IMR-90 (cell line): Measurements from ENCODE around the gene KLHL33. TPM values are rescaled to one million over a fixed set of nuclear protein-coding genes. Genes with fewer than 3 reads are reported as not detected.

ENCODE experiments used
- ATAC-seq: fragments of 200-7000 bp; cut with Tn5 transposase; 2 replicates; pipeline ENCODE4 v1.9.1; 2020; ENCODE audit warnings: low read depth, mild to moderate bottlenecking, moderate library complexity
- BruUV-seq: library from RNA; stranded (reverse); fragments of 400-500 nt; replicated peaks from 2 replicates; lab custom pipeline; 2021; lab: Mats Ljungman, UMichigan
- CTCF ChIA-PET: fragments of 300-600 bp; formaldehyde crosslinking; extraction: SDS; loops from one replicate; lab custom pipeline; 2021; ENCODE audit warnings: antibody characterized with exemption; lab: Yijun Ruan, JAX
- POLR2A ChIA-PET: fragments of 300-600 bp; sonication (Branson Sonifier 250); formaldehyde crosslinking; loops from one replicate; lab custom pipeline; 2022; ENCODE audit warnings: antibody characterized with exemption; ENCODE audit not compliant: unreplicated experiment; lab: Charles Lee
- DNase-seq: peaks from one replicate; pipeline ENCODE4 v3.0.0; 2013
- H2AFZ ChIP-seq: replicated peaks from 2 replicates; pipeline ENCODE3; 2013; ENCODE audit warnings: low read length, mild to moderate bottlenecking; ENCODE audit not compliant: poor library complexity
- H2AK5ac ChIP-seq: 2 replicates; pipeline ENCODE4 v1.6.1; 2013; ENCODE audit warnings: low read depth, low read length, inconsistent platforms
- H2AK9ac ChIP-seq: replicated peaks from 2 replicates; pipeline ENCODE3; 2013; ENCODE audit warnings: mild to moderate bottlenecking, low read depth, low read length, moderate library complexity; ENCODE audit not compliant: poor library complexity
- H2BK120ac ChIP-seq: 2 replicates; pipeline ENCODE4 v1.6.1; 2013; ENCODE audit warnings: low read depth, low read length, inconsistent platforms
- H2BK15ac ChIP-seq: 3 replicates; pipeline ENCODE4 v1.6.1; 2013; ENCODE audit warnings: low read depth, low read length, inconsistent platforms
- H2BK20ac ChIP-seq: 2 replicates; pipeline ENCODE4 v1.6.1; 2013; ENCODE audit warnings: low read depth, mild to moderate bottlenecking, inconsistent platforms, low read length, moderate library complexity
- H2BK5ac ChIP-seq: 2 replicates; pipeline ENCODE4 v1.6.1; 2013; ENCODE audit warnings: mild to moderate bottlenecking, low read depth, low read length, inconsistent platforms; ENCODE audit not compliant: poor library complexity, severe bottlenecking
- H3K14ac ChIP-seq: replicated peaks from 2 replicates; pipeline ENCODE4 v1.6.1; 2013; ENCODE audit warnings: low read depth, low read length, inconsistent platforms
- H3K18ac ChIP-seq: 2 replicates; pipeline ENCODE4 v1.6.1; 2013; ENCODE audit warnings: low read depth, low read length, control low read depth
- H3K23ac ChIP-seq: 2 replicates; pipeline ENCODE4 v1.6.1; 2013; ENCODE audit warnings: low read depth, low read length, inconsistent platforms
- H3K27ac ChIP-seq: 2 replicates; pipeline ENCODE4 v1.5.1; 2013; ENCODE audit warnings: mild to moderate bottlenecking, control low read depth, low read length; ENCODE audit not compliant: insufficient read depth
- H3K27me3 ChIP-seq: 2 replicates; pipeline ENCODE4 v1.6.1; 2013; ENCODE audit warnings: low read length; ENCODE audit not compliant: control insufficient read depth, insufficient read depth
- H3K36me3 ChIP-seq: 2 replicates; pipeline ENCODE4 v1.6.1; 2013; ENCODE audit warnings: low read length, mixed read lengths; ENCODE audit not compliant: control insufficient read depth, insufficient read depth
- H3K4ac ChIP-seq: 2 replicates; pipeline ENCODE4 v1.6.1; 2013; ENCODE audit warnings: low read depth, low read length, inconsistent platforms
- H3K4me1 ChIP-seq: 2 replicates; pipeline ENCODE4 v1.6.1; 2013; ENCODE audit warnings: low read length, mixed read lengths; ENCODE audit not compliant: control insufficient read depth, insufficient read depth
- H3K4me2 ChIP-seq: 2 replicates; pipeline ENCODE4 v1.6.1; 2013; ENCODE audit warnings: low read depth, mild to moderate bottlenecking, control low read depth, low read length, moderate library complexity
- H3K4me3 ChIP-seq: 2 replicates; pipeline ENCODE4 v1.5.1; 2013; ENCODE audit warnings: low read depth, mild to moderate bottlenecking, control low read depth, low read length, moderate library complexity; ENCODE audit not compliant: insufficient read depth
- H3K56ac ChIP-seq: 2 replicates; pipeline ENCODE4 v1.6.1; 2013; ENCODE audit warnings: low read length, inconsistent platforms; ENCODE audit not compliant: insufficient read depth; ENCODE audit errors: extremely low read depth
- H3K79me1 ChIP-seq, 2 experiments: 2 replicates each; pipeline ENCODE4 v1.6.1; 2013; ENCODE audit warnings: low read length in 2 of 2, inconsistent platforms in 1 of 2, low read depth in 1 of 2
- H3K9ac ChIP-seq: 2 replicates; pipeline ENCODE4 v1.6.1; 2013; ENCODE audit warnings: low read depth, low read length, control low read depth
- H3K9me1 ChIP-seq: 2 replicates; pipeline ENCODE4 v1.6.1; 2013; ENCODE audit warnings: low read length, inconsistent platforms; ENCODE audit not compliant: insufficient read depth
- H3K9me3 ChIP-seq: 2 replicates; pipeline ENCODE4 v1.6.1; 2013; ENCODE audit warnings: low read length; ENCODE audit not compliant: control insufficient read depth, insufficient read depth
- H4K20me1 ChIP-seq: 2 replicates; pipeline ENCODE4 v1.6.1; 2013; ENCODE audit warnings: low read length, inconsistent platforms; ENCODE audit not compliant: insufficient read depth
- H4K5ac ChIP-seq: 2 replicates; pipeline ENCODE4 v1.6.1; 2013; ENCODE audit warnings: mild to moderate bottlenecking, low read depth, low read length, control low read depth
- H4K8ac ChIP-seq, 2 experiments: 2 replicates each; pipeline ENCODE4 v1.6.1; 2013; ENCODE audit warnings: low read depth in 2 of 2, low read length in 2 of 2, control low read depth in 1 of 2, inconsistent platforms in 1 of 2
- H4K91ac ChIP-seq: 2 replicates; pipeline ENCODE4 v1.6.1; 2013; ENCODE audit warnings: low read depth, low read length, inconsistent platforms; ENCODE audit not compliant: insufficient read depth
- FOS ChIP-seq: fragments of 150-350 bp; IDR thresholded peaks from 2 replicates; pipeline ENCODE4 v1.6.1; 2016; ENCODE audit warnings: low read depth, low read length
- MAZ ChIP-seq: IDR thresholded peaks from 2 replicates; pipeline ENCODE4 v1.6.1; 2012; ENCODE audit warnings: low read depth, mild to moderate bottlenecking, low read length, improper control_type of control experiment, moderate library complexity, borderline replicate concordance
- WGBS, 2 experiments: methylation state at CpG; one replicate each; pipeline versions ENCODE4 v1.1.5 to v1.1.7; 2013; ENCODE audit warnings: missing lambda C conversion rate in 2 of 2; ENCODE audit not compliant: insufficient read length in 1 of 2; ENCODE audit errors: extremely low coverage in 2 of 2; 5-methylcytosine and 5-hydroxymethylcytosine counted together
- dilution Hi-C: fragments of 300-500 bp; cut with HindIII; formaldehyde crosslinking; loops from one replicate; pipeline ENCODE4 v1.14.3; 2018; ENCODE audit warnings: low sequenced_read_pairs; ENCODE audit not compliant: unreplicated experiment
- in situ Hi-C: fragments of 300-500 bp; cut with MboI; formaldehyde crosslinking; loops from 3 replicates; pipeline ENCODE4 v1.14.3; 2019; ENCODE audit warnings: low sequenced_read_pairs, inconsistent platforms, mixed read lengths
- intact Hi-C: fragments of 100-400 bp; cut with micrococcal nuclease; formaldehyde crosslinking; loops from 2 replicates; pipeline ENCODE4 v1.10.0; 2022
- polyA plus RNA-seq, 3 experiments: library from polyadenylated mRNA; depleted of rRNA; stranded (reverse); fragments of >200 nt; gene quantifications; 2 replicates each; pipeline ENCODE4 v1.2.3, GENCODE V29; 2012; ENCODE audit warnings: low replicate concordance in 1 of 3
- total RNA-seq: library from RNA; depleted of rRNA; stranded (reverse); fragments of >200 nt; gene quantifications from 2 replicates; pipeline ENCODE4 v1.2.3, GENCODE V29; 2012

The KLHL33 gene
- total and polyA plus RNA-seq, 2 of the 4 experiments (the other 2 are of a cell fraction), result under 0.01 to 0.03 TPM

DNA sequence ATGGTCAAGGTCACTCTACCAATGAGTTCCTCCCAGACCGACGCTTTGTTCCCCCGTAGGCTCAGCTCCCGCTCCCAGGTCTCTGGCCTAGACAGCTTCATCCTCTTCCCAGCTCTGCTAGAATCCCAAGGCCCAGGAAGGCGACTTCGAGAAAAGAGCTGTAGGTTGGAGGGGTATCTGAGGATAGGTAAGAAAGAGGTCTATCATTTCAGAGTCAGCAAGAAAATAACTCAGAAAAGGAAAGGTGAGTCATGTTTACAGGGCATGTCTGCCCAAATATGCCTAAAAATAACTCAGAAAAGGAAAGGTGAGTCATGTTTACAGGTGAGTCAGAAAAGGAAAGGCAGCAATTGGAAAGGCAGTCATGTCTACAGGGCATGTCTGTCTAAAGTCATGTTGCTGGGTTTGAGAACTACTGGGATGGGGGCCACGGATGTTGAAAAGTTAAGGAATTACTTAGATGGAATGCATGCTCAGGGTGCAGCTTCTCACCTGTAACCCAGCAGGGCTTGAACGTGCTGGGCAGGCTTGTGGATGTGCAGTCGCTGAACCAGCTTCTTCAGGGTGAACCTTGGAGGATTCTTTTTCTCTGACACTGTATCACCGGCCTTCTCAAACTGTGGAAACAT, 34.9 kb downstream of the KLHL33 start:
- Histone ChIP-seq H3K79me1 (peaks cover 0 to 10% of the 10 kb centered on the region in 2 experiments; a peak in 2 of 4 replicates), H3K23ac (no peak overlapping the region), H4K91ac (no peak overlapping the region), H4K5ac (no peak overlapping the region), H3K9me1 (0 out of 2 replicates have a peak, but pooled peaks cover 8% of the 10 kb centered on the region), H2AFZ (no peak overlapping the region), H3K14ac (no peak overlapping the region), H2BK20ac (no peak overlapping the region), H2BK5ac (no peak overlapping the region), H2AK5ac (no peak overlapping the region), H3K27me3 (no peaks in the 10 kb centered on the region), H2BK15ac (no peak overlapping the region), H4K8ac (no peak overlapping the region), H3K9me3 (no peaks in the 10 kb centered on the region), H3K9ac (no peak overlapping the region), H2AK9ac (no peak overlapping the region), H3K27ac (no peak overlapping the region), H3K4me3 (no peak overlapping the region), H3K4me2 (no peak overlapping the region), H3K4ac (no peak overlapping the region), H4K20me1 (no peaks in the 10 kb centered on the region), H2BK120ac (no peak overlapping the region), H3K56ac (no peak overlapping the region), H3K4me1 (no peaks in the 10 kb centered on the region), H3K18ac (no peak overlapping the region), H3K36me3 (peaks cover 46% of the 10 kb centered on the region)
- ATAC-seq, result no peak
- DNase-seq, result peak; percentile 24
- POLR2A ChIA-PET, result no interaction called here
- intact Hi-C loops, result no loop called here
- WGBS, 2 experiments, result no CpG with 5 or more reads among the region's 10 CpGs
- CTCF ChIA-PET, result interaction anchor here (1.3 to 1.4 kb wide), 2 partner anchors 14 to 209 kb away, joined by 3 to 6 read pairs; no protein-coding TSS in a partner anchor
- dilution Hi-C loops, result no loop called here
- in situ Hi-C loops, result no loop called here
- no TSS peak for BruUV-seq
- no peak for TF ChIP-seq MAZ
- 0 out of 2 replicates have a peak, but pooled peaks have one; percentile 15 for TF ChIP-seq FOS
